GM19193 (cell line): ENCODE results near the gene SF3A1.

Experiments used
- POLR2A ChIP-seq: IDR thresholded peaks from 4 replicates; pipeline ENCODE4 v1.6.1; 2011; ENCODE audit not compliant: insufficient read depth, insufficient read length; ENCODE audit errors: extremely low read depth

Gene SF3A1, protein sequence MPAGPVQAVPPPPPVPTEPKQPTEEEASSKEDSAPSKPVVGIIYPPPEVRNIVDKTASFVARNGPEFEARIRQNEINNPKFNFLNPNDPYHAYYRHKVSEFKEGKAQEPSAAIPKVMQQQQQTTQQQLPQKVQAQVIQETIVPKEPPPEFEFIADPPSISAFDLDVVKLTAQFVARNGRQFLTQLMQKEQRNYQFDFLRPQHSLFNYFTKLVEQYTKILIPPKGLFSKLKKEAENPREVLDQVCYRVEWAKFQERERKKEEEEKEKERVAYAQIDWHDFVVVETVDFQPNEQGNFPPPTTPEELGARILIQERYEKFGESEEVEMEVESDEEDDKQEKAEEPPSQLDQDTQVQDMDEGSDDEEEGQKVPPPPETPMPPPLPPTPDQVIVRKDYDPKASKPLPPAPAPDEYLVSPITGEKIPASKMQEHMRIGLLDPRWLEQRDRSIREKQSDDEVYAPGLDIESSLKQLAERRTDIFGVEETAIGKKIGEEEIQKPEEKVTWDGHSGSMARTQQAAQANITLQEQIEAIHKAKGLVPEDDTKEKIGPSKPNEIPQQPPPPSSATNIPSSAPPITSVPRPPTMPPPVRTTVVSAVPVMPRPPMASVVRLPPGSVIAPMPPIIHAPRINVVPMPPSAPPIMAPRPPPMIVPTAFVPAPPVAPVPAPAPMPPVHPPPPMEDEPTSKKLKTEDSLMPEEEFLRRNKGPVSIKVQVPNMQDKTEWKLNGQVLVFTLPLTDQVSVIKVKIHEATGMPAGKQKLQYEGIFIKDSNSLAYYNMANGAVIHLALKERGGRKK

DNA sequence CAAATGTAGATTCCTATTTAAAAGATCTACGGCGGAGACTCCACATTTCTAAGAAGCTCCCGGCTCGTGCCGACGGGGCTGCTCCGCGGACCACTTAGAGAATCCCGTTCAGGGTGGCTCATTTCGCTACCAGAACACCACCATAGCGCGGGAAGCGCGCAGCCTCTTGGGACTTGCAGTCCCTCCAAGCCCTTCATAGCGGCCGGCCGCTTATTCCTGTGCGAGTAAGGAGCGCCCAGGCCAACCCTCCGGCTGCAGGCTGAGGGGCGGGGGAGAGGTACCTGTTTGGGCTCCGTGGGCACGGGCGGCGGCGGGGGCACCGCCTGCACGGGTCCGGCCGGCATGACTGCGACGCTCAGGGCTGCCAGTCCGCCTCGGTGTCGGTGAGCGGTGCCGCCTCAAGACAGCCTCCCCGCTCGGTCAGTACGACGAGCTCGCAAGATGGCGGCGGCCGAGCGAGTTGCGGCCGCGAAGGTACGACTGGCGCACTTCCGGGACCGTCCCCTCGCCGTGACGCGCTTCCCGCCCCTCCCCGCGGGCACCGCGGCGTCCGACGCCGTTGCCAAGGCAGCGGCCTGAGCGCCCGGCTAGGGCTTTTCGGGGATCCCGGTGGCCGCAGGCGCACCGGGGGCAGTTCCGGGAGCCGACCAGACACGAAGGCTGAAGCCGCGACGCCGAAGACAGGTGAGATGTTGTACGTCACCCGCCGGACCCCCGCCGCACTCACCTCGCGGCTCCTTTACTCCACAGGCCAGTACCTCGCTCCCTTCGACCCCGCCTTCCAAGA, at the start of gene SF3A1, which contains the start of gene CCDC157:
Gene SF3A1, minus strand, starts transcription at position 446 of the 787 bp plus-strand sequence. Its CDS starts 102 bp downstream, at position 344.
Gene CCDC157, plus strand, starts transcription at position 559 of the 787 bp plus-strand sequence. CDS start 8,994 bp downstream, outside the sequence.
- TF ChIP-seq POLR2A, result peak; percentile 97

- no peak for TF ChIP-seq POLR2A
Observed at GRCh38 chr22:30406400-30406799, 49.7 kb upstream of the SF3A1 start.

GRCh38 chr22:30405731-30406130, 49.0 kb upstream of the SF3A1 start:
- TF ChIP-seq POLR2A, result no peak

DNA sequence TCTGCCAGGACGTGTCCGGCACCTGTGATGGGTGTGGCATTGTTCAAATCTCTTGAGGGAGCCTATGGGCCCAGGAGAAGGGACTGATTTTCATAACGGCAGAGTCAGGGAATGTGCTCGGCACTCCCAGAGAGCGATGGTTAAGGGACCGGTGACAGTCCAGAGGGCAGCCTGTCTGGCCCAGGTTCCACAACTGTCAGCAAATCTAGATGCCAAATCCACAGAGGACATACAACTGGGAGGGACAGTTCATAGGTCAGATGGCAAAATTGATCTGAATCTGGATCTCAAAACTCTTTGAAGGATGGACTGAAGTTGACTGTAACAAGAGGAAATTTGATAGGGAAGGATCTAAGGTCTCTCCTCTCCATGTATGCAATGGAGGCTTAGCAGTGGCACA, 47.6 kb upstream of the SF3A1 start:
- TF ChIP-seq POLR2A, result no peak

DNA sequence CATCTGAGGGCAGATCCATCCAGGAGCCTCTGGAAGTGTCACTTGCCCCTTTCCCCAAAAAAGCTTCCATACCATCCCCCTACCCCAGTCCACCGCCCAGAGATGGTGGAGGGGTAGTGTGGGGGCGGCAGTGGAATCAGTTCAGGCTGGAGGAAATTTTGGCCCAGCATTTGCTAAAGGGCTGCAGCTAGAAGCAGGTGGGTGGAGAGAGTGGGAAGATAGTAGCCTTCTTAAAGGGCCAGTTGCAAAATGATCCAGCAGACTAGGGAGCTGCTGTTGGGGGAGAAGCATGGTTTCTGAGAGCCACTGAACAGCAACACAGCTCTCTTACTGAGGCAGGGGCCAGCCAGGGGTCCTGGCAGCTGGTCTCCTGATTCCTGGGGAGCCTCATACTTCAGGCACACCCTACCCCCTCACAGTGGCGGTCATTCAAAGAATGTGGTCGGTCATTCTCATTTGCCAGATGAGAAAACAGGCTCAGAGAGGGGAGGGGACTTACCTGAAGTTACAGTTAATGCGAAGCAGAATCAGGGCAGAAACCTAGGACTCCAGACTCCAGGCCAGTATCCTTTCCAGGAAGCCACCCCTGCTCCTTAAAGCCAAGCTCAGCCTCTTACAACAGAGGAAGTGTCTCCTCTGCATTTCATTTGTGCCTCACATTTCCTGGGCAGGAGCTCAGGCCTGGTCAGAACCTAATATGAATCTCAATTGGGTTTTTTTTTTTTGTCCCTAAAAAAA, 45.5 kb upstream of the SF3A1 start:
- TF ChIP-seq POLR2A, result no peak

- TF ChIP-seq POLR2A, result no peak
Observed at GRCh38 chr22:30400159-30400558, 43.5 kb upstream of the SF3A1 start.

DNA sequence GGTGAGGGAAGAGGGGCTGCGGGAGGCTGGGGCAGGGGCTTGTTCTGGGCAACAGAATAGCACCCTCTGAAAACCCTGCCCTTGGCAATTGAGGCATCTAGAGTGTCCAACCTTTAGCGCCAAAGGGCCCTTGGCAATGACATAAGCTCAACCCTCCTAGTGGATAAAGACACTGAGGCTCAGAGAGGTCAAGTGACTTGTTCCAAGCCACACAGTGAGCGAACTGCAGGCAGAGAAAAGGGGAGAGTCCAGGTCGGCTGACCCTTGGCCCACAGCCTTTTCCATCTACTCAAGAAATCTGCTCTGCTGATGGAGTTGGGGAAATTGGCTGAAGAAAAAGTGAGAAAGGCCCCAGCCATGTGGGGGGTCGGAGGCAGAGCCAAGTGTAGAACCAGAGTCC, 43.0 kb upstream of the SF3A1 start:
- TF ChIP-seq POLR2A, result no peak

DNA sequence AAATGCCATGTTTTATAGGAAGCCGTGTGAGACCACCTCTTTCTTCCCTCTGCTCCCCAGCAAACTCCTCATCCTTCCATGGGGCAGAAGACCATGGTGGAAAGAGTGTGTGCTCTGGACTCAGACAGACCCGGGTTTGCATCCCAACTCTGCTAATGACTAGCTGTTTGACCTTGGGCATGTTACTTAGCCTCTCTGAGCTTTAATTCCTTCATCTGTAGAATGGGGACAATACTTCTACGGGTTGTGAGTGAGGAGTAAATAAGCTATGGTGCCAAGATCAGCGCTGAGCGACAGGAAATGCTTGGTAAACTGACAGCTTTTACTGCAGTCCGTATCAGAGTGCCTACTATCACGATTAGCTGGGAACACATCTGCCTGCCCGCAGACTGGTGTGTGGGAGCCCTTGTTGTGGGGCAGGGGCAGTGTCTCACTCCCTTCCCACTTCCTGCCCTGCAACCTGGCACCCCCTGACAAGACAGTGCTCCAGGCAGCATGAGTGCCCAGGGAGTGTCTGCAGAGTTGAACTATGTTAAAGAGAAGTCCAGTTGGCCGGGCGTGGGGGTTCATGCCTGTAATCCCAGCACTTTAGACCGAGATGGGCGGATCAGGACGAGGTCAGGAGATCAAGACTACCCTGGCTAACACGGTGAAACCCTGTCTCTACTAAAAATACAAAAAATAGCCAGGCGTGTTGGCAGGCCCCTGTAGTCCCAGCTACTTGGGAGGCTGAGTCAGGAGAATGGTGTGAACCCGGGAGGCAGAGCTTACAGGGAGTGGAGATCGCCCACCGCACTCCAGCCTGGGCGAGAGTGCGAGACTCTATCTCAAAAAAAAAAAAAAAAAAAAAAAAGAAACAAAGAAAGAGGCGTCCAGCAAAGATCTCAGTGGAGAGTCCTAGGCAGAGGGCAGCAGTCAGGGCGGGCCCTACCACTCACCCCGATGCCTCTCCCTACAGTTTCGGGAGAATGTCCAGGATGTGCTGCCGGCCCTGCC, 42.3 kb upstream of the SF3A1 start:
- TF ChIP-seq POLR2A, result no peak

DNA sequence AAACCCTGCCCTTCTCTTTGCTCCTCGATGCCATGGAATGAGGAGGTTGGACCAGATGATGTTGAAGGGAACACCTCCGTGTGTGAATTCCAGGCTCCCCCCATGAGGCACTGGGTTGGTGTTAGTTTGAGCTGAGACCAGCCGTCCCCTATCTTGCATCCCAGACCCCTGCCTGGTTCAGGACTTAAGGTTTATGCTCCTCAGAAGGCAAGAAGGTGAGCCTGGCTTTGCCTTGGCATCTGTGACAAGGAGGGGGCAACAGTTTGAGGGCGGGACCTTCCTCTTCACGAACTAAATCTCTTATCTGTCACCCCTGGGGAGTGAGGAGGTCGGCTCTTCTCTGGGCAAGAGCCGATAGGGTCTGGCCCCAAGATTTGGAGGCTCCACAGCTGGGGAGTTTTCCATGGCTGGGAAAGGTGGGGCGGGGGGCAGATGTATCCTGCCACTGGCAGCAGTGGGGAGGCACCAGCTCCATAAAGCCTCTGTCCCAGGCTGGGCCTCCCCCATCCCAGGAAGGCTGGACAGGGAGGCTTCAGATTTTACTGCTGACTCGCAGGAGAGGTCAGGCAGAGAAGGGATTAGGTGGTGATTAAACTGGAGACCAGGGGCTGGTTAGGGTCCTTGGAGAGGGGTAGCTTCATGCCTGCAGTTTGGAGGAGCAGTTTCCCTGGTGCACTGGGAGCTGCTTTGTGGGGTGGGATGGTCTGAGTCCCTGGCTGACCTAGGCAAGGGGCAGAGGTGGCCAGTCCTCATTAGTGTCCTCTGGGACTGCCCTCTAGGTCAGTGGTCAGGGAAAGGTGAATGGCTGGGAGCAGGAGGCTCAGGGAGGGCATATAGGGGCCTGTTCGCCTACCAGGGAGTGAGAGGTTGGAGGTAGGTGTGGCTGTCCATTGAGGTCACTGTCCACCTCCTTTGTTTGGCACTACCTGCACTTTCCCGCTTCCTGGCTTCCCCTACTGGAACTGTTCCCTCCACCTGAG, 41.3 kb upstream of the SF3A1 start:
- no peak for TF ChIP-seq POLR2A

GRCh38 chr22:30396871-30397655, 40.4 kb upstream of the SF3A1 start, which contains the start of gene SEC14L2:
Gene SEC14L2, plus strand, starts transcription at chr22:30397018. Its CDS starts 99 bp downstream, at chr22:30397117.
- TF ChIP-seq POLR2A, result no peak

- no peak for TF ChIP-seq POLR2A
Observed at GRCh38 chr22:30393885-30394284, 37.2 kb upstream of the SF3A1 start.
